HG03045 (cell line): Measurements from ENCODE around the gene ELOVL2.

ENCODE experiments used
- ATAC-seq: cut with Tn5 transposase; IDR thresholded peaks from one replicate; pipeline ENCODE4 v1.9.1; 2021; ENCODE audit warnings: mild to moderate bottlenecking, moderate library complexity; ENCODE audit not compliant: unreplicated experiment

ELOVL2 gene

DNA sequence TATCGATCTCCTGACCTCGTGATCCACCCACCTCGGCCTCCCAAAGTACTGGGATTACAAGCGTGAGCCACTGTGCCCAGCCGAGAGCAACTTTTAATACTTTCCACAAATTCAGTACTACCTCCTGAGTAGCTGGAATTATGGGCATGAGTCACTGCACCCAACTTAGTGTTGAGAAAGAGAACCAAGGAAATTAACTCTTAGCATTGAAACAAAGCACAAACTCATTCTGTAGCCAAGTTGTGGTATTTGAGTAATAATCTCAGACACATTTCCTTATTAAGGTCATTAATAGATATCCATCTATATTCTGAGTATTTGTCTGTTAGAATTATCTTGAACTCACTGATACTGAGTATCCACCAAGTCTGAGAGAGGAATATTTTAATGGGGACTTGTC is 14.3 kb upstream of the ELOVL2 start:
- no peak for ATAC-seq

DNA sequence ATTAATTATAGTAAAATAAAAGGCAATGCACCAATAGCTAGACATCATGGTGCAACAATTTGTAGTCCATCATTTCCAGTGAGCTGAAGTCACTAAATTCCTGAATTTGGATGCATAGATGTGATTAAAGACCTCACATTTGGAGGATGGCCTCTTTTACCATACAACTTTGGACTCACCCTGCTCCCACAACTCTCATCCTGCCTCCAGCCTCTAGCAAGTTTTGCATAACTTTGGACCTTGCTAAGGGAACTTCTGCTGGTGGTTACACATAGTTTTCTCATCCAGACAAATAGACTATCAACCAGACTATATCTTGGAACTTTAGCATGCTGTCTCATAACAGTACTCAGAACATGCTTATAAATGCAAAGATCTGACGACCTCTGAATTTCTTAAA is 12.8 kb upstream of the ELOVL2 start:
- no peak for ATAC-seq

DNA sequence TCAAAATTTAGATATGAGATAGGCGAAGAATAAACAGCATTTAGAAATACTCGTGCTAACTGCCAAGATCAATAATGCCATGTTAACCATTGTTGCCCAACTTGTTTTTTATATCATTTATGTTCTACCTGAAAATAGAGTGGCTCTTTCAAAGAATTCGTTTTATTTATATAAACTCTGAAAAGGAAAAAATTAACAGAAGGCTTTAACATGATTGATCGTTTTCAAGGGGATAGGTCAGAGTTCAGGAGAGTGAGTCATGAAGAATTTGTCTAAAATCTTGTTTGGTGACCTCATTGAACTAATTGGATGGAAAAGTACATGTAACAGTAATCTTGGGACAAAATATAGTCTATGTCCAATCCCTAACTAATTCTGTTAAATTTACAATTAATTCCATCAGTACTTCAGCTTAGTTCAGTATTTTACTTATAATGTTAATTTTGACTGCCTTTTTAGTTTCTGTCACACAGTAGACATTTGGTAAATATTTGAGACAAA is 11.1 kb upstream of the ELOVL2 start:
- no peak for ATAC-seq

DNA sequence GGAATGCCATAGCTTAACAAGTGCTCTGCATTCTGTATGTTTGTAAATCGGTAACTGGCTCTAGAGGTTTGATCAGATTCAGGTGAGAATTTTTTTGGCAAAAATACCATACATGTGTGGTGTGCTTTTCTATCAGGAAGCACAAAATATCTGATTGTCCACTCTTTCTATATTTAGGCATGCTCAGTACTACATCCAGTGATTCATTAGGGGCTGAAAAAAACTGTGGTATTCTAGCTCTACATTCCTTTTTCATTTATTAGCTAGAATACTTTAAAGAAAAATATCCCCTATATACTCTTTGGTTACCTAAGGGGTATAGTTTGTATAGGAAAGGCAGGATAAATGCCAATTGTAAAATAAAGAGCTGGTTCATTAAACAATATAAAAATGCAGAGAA is 10.6 kb upstream of the ELOVL2 start:
- ATAC-seq, result no peak

- no peak for ATAC-seq
These were observed 9.2 kb upstream of the ELOVL2 start for GRCh38 chr6:11053307-11053706.

- no peak for ATAC-seq
These were observed 6.6 kb upstream of the ELOVL2 start for GRCh38 chr6:11050731-11051130.

- no peak for ATAC-seq
These were observed 635 bp upstream of the ELOVL2 start for GRCh38 chr6:11044712-11045167.

GRCh38 chr6:11043378-11043960 is 636 bp downstream of the ELOVL2 start:
- no peak for ATAC-seq

DNA sequence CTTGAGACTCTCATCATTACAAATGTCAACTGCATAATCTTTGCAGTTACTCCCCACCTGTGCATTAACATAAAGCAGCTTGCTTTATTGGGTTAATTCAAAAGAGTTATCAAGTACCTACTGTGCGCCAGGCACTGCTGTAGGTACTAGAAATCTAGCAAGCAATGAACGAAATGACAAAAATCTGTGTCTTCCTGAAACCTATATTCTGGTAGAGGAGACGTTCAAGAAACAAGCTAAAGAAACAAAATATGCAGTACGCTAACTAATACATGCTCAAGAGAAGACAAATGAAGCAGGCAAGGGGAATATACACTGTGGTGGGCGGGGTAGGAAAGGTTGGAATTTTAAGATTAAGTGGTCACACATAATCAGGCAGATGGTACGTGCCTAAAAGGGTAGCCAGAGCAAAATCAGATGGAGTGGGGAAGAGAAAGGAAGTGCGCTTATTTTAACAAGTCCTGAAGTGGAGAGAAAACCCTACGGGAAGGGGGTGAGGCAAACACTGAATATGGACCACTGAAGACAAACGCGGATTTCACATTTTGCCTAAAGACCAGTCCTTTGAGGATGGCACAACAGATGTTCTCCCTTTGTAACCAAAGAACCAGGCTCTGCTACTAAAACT is 1.2 kb downstream of the ELOVL2 start:
- no peak for ATAC-seq

DNA sequence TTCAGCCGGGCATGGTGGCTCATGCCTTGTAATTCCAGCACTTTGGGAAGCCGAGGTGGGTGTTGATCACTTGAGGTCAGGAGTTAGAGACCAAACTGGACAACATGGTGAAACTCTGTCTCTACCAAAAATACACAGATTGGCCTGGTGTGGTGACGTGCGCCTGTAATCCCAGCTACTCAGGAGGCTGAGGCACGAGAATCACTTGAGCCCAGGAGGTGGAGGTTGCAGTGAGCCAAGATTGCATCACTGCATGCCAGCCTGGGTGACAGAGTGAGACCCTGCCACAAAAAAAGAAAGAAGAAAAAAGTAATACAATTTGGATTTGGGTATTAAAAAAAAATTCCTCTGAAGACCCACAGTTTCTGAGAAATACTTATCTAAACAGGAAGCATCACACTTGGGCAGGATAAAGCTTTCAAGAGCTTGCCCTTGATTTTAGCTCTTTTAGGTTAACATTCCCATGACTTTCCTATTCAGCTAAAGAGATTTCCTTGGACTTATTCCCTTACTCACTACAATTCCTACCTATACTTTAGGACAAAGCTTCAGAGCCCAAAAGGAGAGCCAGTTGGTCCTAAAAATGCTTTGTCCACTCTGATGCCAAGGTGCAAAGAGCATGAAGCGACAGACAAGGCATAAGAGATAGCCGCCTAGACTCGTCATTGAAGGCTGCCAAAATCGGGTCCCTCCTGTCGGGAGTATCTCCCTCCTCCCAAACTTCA is 1.9 kb downstream of the ELOVL2 start:
- ATAC-seq, result no peak

DNA sequence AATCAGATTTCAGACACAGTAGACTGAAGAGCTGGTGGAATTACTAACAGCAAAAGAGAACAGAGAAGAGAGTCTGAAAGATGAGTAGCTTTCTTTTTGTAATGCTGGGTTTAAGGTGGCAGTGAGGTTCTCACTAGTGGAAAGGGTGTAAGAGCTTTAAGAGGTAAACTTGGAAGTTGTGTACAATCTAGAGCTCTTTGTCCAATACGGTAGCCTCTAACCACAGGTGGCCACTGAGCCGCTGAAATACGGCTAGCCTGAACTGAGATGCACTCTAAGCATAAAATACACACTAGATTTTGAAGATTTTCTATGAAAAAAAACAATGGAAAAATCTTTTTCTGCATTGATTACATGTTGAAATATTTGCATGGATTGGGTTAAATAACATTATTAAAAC is 4.0 kb downstream of the ELOVL2 start:
- ATAC-seq, result no peak

- no peak for ATAC-seq
These were observed 5.1 kb downstream of the ELOVL2 start for GRCh38 chr6:11039040-11039439.

GRCh38 chr6:11036977-11037430 is 7.1 kb downstream of the ELOVL2 start:
- no peak for ATAC-seq

DNA sequence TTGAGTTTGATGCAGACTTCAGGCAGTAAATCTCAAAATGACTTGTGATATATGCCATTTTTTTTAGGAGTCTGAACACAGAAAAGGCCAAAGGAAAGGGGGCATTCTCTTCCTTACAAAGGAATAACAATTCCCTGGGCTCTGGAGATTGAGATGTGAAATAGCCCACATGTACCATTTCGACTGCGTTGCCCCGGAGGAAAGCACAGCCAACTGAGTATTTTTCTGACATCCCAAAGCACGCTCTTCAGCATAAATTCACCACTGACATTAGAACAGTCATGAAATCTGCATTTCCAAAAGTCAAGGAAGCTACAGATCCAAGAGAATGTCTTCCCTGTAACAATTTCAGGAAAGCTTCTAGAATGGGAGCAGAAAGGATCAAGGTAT is 7.8 kb downstream of the ELOVL2 start:
- no peak for ATAC-seq

GRCh38 chr6:11035616-11036350 is 8.3 kb downstream of the ELOVL2 start:
- ATAC-seq, result no peak

DNA sequence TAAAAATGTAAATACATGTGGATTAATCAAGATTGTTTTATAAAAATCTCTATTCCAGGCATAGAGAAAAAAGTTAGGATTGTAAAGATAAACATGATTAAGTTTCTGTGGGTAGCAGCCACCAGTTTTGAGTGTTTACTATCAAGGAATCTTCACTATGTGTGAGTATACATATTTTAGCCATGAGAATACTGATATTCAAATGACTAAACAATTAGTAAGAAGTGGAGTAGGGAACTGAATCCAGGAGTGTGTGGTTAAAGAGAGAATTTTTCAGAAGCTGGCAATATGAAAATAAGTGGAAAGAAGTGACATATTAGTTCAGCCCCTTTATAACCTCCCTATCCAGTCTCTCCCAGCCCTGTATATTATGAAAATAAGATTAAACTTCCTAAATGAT is 10.3 kb downstream of the ELOVL2 start:
- ATAC-seq, result no peak

- no peak for ATAC-seq
These were observed 13.2 kb downstream of the ELOVL2 start for GRCh38 chr6:11030904-11031303.

DNA sequence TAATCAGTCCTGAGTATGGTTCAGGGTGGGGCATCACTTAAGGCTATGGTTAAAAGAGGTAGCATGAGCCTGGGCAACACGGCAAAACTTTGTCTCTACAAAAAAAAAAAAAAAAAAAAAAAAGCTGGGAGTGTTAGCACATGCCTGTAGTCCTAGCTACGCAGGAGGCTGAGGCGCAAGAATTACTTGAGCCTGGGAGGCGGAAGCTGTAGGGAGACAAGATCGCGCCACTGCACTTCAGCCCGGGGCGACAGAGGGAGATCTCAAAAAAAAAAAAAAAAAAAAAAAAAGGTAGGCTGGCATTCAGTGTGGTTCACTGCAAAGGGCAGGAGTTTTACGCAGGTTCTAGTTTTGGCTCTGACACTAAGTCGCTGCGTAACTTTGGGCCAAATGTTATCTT is 15.1 kb downstream of the ELOVL2 start:
- ATAC-seq, result no peak

DNA sequence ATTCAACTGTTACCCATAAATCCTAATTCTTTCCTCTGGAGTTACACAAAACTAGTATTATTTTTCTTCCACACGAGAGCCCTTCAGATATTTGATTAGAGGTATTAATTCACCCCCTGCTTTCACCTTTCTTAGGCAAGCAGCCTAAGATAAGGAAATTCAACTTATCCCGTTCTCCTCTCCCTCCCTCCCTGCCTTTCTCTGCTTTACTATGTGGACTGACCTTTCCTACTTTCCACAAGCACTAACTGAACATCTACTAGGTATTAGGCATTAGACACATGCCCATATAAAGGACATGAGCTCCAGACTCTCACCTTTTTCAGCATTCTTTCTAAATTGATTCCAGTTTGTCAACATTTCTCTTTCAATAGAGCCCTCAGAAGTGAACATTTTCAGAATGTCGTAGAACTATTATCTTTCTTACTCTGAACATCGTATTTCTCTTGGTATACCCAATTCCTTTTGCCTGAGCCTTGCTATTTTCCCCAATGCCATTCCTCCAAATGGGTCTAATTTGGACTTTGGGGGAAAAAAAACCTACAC is 16.5 kb downstream of the ELOVL2 start:
- ATAC-seq, result no peak

GRCh38 chr6:11025921-11026635 is 18.0 kb downstream of the ELOVL2 start:
- ATAC-seq, result no peak
